Measurements from ENCODE around the gene E4F1. TPM values are rescaled to one million over a fixed set of nuclear protein-coding genes. Genes with fewer than 3 reads are reported as not detected.

The E4F1 gene
- total and polyA plus RNA-seq, 2 donors (not counting 3 experiments of a cell fraction or from before 2014, with no cell fraction given), result 28.6 to 32.7 TPM

GRCh38 chr16:2235695-2236336 lies 12.4 kb downstream of the E4F1 start:
- intact Hi-C loops (cut with micrococcal nuclease), result no loop called here
- no peak for FAIRE-seq
- no TSS peak for BruUV-seq (replicated peaks)
- Histone ChIP-seq H3K9me3 (replicated peaks; ENCODE audit: control insufficient read depth, insufficient read depth, low read length) (no peaks in the 10 kb centered on the region), H3K9me1 (replicated peaks; ENCODE audit: control insufficient read depth, extremely low read depth, insufficient read depth, low read length) (no peaks in the 10 kb centered on the region), H3K4me3 (replicated peaks in 1 of 3; ENCODE audit: insufficient read depth in 1 of 3, low read depth in 1 of 3, low read length in 3 of 3) (no peak overlapping the region), H3K9ac (replicated peaks; ENCODE audit: extremely low read depth, insufficient read depth, low read length) (no peak overlapping the region), H3K4me2 (ENCODE audit: insufficient read depth, low read length) (no peak overlapping the region), H2AFZ (ENCODE audit: low read depth, low read length) (no peak overlapping the region), H4K20me1 (replicated peaks; ENCODE audit: control insufficient read depth, extremely low read depth, insufficient read depth, low read length) (no peaks in the 10 kb centered on the region), H3K4me1 (ENCODE audit: control insufficient read depth, extremely low read depth, insufficient read depth, low read length) (peaks cover 10% of the 10 kb centered on the region), H3K27ac (ENCODE audit: insufficient read depth, low read depth, low read length) (no peak overlapping the region), H3K27me3 (ENCODE audit: control insufficient read depth in 2 of 2, insufficient read depth in 2 of 2, low read length in 2 of 2) (peaks cover 5 to 18% of the 10 kb centered on the region in 2 experiments), H3K79me2 (ENCODE audit: control insufficient read depth, insufficient read depth, low read length) (no peaks in the 10 kb centered on the region), H3K36me3 (ENCODE audit: control insufficient read depth in 2 of 2, extremely low read depth in 1 of 2, insufficient read depth in 2 of 2, low read length in 2 of 2) (peaks cover 9 to 38% of the 10 kb centered on the region in 2 experiments)
- ChIA-PET POLR2A (no interaction called here), CTCF (interaction anchor here (2.4 kb wide), 1 partner anchor 16 kb away, joined by 11 read pairs; the partner anchor contains the start of gene ECI1)
- no peak for TF ChIP-seq MYC (IDR thresholded peaks at IDR 0.05; ENCODE audit: low read depth, low read length)
- no peak for TF ChIP-seq GATA2 (IDR thresholded peaks at IDR 0.05; ENCODE audit: insufficient read depth, insufficient read length, low read depth, low read length)
- TF ChIP-seq POLR2AphosphoS5 (IDR thresholded peaks at IDR 0.05; ENCODE audit: insufficient read depth, low read depth, low read length), result no peak
- TF ChIP-seq FOS (IDR thresholded peaks at IDR 0.05; ENCODE audit: borderline replicate concordance, insufficient read depth, low read length), result no peak
- TF ChIP-seq CTCF (IDR thresholded peaks at IDR 0.05; ENCODE audit: extremely low read depth in 1 of 2, insufficient read depth in 1 of 2, low read depth in 1 of 2, low read length in 2 of 2), result no peak
- TF ChIP-seq JUN (IDR thresholded peaks at IDR 0.05; ENCODE audit: borderline replicate concordance, insufficient read depth, insufficient read length, low read depth), result no peak
- no peak for TF ChIP-seq MAX (IDR thresholded peaks at IDR 0.05; ENCODE audit: insufficient read depth, insufficient read length)
- no peak for DNase-seq (ENCODE audit: low read depth, low spot score)
- dilution Hi-C loops (cut with MboI; ENCODE audit: extremely low pct_ligation_motif_present, low sequenced_read_pairs), result no loop called here

Measured in endothelial cell of umbilical vein (primary cell).